SK-N-DZ (cell line): ENCODE data around the gene NF1.
"Not testable (repeated sequence)": the region's sequence is repeated elsewhere in the genome, so short reads cannot be mapped to it uniquely, and the experiment has no call there.

Experiments
- DNase-seq: peaks from one replicate; pipeline ENCODE4 v3.0.0-alpha.2; 2015; ENCODE audit warnings: low spot score

The NF1 gene

DNA sequence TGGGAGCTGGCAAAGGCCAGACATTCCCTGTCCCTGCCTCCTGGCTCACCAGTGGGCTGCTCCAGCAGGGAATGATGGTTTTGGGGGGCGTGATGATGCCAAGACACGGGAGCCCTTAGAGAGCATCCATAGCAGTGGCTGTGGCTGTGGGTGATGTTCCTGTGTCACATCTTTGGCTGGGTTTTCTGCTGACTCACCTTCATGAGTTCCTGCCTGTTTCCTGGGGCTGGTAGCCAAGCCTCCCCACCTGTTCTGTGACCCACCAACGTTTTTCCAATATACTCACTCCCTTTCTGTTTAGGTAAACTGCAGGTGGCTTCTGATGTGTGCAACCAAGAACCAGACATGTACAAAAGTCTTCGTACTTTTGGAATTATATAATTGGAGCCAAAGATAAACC, 16.5 kb upstream of the NF1 start:
- DNase-seq: no peak

DNA sequence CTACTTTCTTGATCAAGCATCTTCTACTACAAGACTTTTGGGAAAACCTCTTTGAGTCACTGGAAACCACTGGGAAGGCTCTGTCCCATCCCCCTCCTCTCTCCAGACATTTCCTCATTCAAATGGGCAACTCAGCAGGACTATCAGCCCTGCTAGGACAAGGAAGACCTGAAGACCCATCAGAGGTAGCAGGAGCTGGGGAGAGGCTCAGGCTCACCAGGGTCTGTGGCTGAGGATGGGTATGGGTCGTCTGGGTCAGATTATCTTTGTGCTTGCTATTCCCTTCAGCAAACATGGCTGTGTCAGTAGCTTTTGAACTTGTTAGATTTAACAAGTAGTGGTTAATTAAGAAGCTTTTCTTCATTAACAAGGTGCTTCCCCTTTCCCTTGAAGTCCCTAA, 15.0 kb upstream of the NF1 start:
- no peak for DNase-seq

DNA sequence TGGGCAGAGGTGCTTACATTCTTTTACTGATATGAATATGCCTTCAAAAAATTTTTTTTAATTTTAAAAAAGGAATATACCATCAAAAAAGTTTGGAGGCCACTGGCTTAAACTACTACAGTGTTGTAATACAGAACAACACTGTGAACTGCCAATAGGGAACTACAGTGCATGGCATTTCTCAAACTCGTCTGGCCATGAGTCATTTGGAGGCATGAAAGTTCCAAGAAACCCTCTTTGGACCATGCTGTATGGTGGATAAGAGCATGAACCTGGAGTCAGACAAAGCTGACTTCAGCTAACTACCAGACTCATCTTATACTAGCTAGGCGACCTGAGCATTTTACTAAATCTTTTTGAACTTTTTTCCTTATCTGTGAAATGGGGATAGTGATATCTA, 9.2 kb upstream of the NF1 start:
- DNase-seq: no peak

DNA sequence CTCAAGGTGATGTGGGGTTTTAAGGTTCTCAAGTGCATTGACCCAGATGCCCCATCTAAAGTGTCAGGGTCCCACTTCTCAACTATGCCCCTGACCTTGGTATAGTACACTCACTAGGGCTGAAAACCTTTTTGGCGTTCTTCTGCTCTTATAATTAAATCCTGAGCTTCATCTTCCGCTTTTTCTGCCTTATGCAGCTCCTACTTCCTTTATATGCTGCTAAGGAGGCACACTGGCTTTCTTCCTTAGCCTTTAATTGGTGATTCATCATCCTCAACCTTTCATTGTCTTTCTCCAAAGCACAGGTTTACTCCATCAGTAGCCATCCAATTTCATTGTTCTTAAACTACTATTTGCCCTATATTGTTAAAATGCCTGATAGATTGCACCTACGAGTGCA, 5.3 kb upstream of the NF1 start:
- DNase-seq: no peak

DNA sequence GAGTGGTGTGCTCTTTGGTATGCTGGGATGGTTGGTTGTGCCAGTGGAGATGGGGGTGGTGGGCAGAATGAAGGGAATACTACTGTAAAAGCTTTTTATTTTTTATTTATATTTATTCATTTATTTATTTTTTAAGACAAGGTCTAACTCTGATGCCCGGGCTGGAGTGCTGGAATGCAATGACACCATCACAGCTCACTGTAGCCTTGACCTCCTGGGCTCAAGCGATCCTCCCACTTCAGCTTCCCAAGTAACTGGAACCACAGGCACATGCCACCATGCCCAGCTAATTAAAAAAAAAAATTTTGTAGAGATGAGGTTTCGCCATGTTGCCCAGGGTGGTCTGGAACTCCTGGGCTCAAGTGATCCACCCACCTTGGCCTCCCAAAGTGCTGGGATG, 4.1 kb upstream of the NF1 start:
- not testable (repeated sequence) for DNase-seq

GRCh38 chr17:31092475-31093064, 2.2 kb upstream of the NF1 start:
- no peak for DNase-seq

DNA sequence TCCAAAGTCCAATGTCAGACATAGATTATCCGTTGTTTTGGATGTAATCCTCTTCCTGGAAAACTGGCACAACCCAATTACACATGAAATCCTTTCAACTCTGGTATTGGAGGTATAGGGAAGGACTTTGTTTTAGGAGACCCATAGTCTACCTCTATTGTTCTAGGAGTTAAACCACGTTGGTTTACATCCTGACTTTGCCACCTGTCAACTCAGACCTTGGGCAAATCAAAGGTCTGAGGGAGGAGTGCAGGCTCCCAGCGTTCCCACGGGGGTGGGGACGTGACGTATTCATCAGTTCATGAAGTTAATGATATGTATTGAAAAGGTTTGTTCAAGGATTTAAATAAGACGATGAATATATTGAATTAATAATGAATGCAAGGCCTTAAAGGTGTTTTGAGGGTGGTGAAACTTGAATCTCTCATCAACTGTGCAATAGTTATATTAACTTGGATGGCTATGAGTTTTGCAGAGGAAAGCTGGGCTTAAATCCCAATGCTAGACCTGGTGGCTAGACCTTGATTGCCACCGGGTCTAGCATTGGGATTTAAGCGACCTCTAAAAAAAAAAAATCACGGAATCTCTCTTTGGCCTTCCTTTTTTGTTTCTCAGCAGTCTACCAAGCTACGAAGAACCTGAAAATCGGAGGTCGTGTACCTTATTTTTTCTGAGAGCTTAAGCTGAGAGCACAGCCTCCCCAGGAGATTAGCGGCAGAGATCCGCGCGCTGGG, 744 bp upstream of the NF1 start:
- no peak for DNase-seq

- DNase-seq: peak; percentile 81
These were observed 694 bp downstream of the NF1 start for GRCh38 chr17:31095236-31096105.

GRCh38 chr17:31096106-31096436, 1.3 kb downstream of the NF1 start:
- no peak for DNase-seq

- DNase-seq: no peak
These were observed 4.2 kb downstream of the NF1 start for GRCh38 chr17:31099016-31099415.

DNA sequence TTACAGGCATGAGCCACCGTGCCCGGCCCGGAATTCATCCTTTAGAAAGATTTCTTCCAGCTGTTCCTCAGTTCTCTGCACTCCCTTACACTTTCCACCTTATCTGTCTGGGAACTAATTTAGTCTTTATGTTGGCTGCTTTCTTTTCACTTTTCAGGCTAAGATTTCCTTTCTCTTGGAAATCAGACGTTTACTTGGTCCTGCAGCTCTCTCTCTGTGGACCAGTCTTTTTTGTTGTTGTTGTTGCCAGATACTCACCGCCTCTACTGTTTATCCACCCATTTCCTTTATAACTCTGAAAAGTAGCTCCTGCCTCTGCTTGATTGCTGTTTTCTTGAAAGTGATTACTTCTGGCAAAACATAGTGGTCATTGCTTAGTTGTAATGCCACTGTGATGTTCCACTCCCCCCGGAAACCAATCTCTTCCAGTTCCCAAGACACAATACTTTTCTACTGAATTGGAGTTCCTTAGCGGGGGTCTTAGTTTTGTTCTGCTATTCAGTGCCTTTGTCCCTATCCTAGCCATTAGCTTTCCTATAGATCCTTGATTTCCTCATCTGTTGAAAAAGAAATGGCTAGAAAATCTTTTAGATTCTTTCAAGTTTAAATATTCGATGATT, 6.2 kb downstream of the NF1 start:
- no peak for DNase-seq

DNA sequence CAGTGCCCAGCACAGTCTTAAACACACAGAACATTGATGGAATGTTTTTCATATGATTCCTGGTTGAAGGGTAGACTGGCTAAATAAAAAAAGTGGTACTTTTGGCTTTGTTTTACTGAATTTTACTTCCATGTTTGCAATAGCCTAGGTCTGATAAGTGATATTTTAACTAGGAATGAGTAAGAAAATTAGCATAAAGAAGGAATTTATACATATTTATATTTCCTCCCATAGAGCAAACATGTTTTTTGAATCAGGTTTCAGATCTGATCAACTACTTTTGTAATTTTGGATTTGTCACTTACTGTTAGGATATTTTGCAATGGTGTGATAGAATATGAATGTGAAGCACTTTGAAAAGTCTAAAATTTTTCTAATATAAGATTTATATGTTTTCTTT, 7.2 kb downstream of the NF1 start:
- DNase-seq: no peak

- DNase-seq: no peak
These were observed 11.2 kb downstream of the NF1 start for GRCh38 chr17:31105991-31106390.

- DNase-seq: no peak
These were observed 16.4 kb downstream of the NF1 start for GRCh38 chr17:31111183-31111582.

GRCh38 chr17:31112001-31112661, 17.4 kb downstream of the NF1 start:
- no peak for DNase-seq

- not testable (repeated sequence) for DNase-seq
These were observed 18.6 kb downstream of the NF1 start for GRCh38 chr17:31113368-31113767.

- DNase-seq: no peak
These were observed 19.2 kb downstream of the NF1 start for GRCh38 chr17:31113939-31114338.

DNA sequence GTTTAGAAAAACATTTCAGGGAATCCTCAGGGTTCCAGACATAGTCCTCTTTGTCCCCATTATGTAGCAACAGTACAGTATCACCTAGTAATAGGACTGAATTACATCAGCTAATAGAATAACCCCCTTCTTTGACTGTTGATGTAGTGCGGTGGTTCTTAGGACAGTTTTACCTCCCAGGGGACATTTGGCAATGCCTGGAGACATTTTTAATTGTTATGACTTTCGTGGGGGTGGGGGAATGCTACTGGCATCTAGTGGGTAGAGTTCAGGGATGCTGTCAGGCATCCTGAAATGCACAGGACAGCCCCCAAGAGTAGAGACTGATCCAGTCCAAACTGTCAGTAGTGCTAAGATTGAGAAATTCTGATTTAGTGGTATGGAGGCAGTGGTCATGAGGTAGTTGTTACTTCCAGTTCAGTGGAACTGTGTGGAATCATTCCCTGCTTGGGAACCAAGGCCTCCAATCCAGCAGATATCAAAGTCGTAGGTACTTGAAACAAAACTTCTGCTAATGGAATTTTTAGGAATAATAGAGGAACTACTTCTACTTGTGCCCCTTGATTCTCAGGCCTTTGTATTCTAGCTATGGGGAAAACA, 20.3 kb downstream of the NF1 start:
- DNase-seq: no peak

DNA sequence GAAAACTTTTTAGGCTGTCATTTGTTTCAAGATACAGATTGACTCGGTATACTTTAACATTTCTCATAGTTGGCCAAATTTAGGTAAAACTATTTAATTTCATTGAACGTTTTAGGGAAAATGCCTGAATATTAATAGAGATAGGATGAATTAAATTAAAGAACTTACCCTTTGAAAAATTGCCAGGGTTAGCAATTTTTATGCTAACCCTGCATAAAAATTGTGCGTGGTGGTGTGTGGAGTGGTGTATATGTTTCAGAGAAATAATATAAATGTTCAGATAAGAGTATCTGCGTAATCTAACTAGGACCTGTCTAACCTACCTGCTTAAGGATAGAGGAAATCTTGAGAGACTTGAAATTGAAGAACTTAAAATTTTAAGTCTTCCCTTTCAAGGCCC, 21.4 kb downstream of the NF1 start:
- DNase-seq: no peak

DNA sequence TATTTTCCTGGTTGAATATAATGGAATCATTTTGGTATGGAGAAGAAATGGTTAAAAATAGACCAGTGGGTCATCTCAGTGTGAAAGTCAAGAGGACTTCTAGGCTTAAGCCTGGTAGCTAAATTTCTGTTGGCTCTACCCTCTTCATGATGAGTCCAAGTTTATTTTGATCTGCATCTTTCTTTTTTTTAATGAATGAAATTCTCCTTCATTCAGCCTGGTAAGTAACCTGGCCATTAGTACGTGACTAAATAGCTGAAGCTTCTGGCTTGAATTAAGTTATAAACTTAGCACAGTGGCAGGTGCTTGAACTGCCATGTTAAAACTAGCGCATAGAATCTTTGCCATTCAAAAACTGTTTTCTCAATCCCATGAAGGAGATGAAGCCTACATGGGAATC, 28.0 kb downstream of the NF1 start:
- no peak for DNase-seq

GRCh38 chr17:31126318-31126717, 31.5 kb downstream of the NF1 start:
- no peak for DNase-seq
